Activated CD4-positive, alpha-beta T cell treated with anti-CD3 and anti-CD28 coated beads for 36 hours (primary cell): ENCODE data around the gene FAM24B. TPM values are rescaled to one million over a fixed set of nuclear protein-coding genes. Genes with fewer than 3 reads are reported as not detected.

Source experiments
- ATAC-seq: fragments of 200-7000 bp; cut with Tn5 transposase; one replicate; pipeline ENCODE4 v1.10.0; 2021; ENCODE audit warnings: mild to moderate bottlenecking, moderate library complexity
- CTCF ChIA-PET: fragments of 350-600 bp; sonication (Branson Sonifier 250); formaldehyde crosslinking; loops from one replicate; lab custom pipeline; 2021; ENCODE audit warnings: antibody characterized with exemption; lab: Charles Lee
- POLR2A ChIA-PET: fragments of 350-600 bp; sonication (Branson Sonifier 250); formaldehyde crosslinking; loops from one replicate; lab custom pipeline; 2021; ENCODE audit warnings: antibody characterized with exemption, inconsistent platforms; lab: Charles Lee
- DNase-seq: peaks from one replicate; pipeline ENCODE4 v3.0.0-alpha.2; 2020
- H3K27ac Mint-ChIP-seq: one replicate; pipeline ENCODE4 v1.8.0; 2021; ENCODE audit warnings: mixed read lengths
- H3K27me3 Mint-ChIP-seq: one replicate; pipeline ENCODE4 v1.8.0; 2021; ENCODE audit warnings: mixed read lengths
- H3K36me3 Mint-ChIP-seq: one replicate; pipeline ENCODE4 v1.8.0; 2021; ENCODE audit warnings: low read depth, mixed read lengths
- H3K4me1 Mint-ChIP-seq: one replicate; pipeline ENCODE4 v1.8.0; 2021; ENCODE audit warnings: mixed read lengths
- H3K4me3 Mint-ChIP-seq: one replicate; pipeline ENCODE4 v1.8.0; 2021; ENCODE audit warnings: mild to moderate bottlenecking, moderate library complexity, mixed read lengths
- H3K9me3 Mint-ChIP-seq: one replicate; pipeline ENCODE4 v1.8.0; 2021; ENCODE audit warnings: low read depth, mixed read lengths
- intact Hi-C, 2 experiments: fragments of 100-400 bp; cut with DNase I in 1 of 2; cut with micrococcal nuclease in 1 of 2; formaldehyde crosslinking; loops; one replicate each; pipeline versions ENCODE4 v1.14.2 to v1.15.1; 2022 to 2024; cut with DNase I, micrococcal nuclease
- total RNA-seq, 2 experiments: library from RNA; stranded (reverse); gene quantifications; one replicate each; pipeline ENCODE4 v1.2.3, GENCODE V29; 2021

FAM24B gene
- total RNA-seq, 2 experiments from 2014 or later, result 7.0 to 9.5 TPM

- CTCF ChIA-PET, result no interaction called here
- Mint-ChIP-seq H3K4me3 (no peak overlapping the region), H3K27ac (no peak overlapping the region), H3K36me3 (no peaks in the 10 kb centered on the region), H3K4me1 (no peaks in the 10 kb centered on the region), H3K27me3 (peaks cover 29% of the 10 kb centered on the region), H3K9me3 (no peaks in the 10 kb centered on the region)
- ATAC-seq, result no peak
- no peak for DNase-seq
- intact Hi-C loops, result no loop called here
- POLR2A ChIA-PET, result no interaction called here
These were observed 63.9 kb downstream of the FAM24B start for GRCh38 chr10:122815458-122815857.

DNA sequence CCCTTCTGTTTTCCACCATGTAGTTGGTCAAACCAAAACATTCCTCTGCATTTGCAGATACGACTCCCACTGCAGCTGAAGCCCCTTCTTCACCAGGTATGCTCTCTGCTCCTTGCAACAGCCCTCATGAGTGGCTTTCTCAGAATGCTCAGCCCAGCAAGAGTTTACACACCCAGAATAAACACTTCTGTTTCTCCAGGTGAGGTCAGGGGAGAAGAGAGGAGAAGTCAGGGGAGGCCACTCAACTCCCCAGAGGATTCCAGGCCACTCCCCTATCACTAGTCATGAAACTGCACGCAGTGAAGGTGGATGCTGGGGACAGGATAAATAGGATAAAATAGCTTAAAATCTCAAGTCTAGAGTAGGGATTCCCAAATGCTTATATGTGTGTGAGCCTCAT is 64.9 kb downstream of the FAM24B start:
- Mint-ChIP-seq H3K4me3 (no peak overlapping the region), H3K36me3 (no peaks in the 10 kb centered on the region), H3K27me3 (peaks cover 26% of the 10 kb centered on the region), H3K9me3 (no peaks in the 10 kb centered on the region), H3K27ac (no peak overlapping the region), H3K4me1 (no peaks in the 10 kb centered on the region)
- intact Hi-C loops, result no loop called here
- no peak for DNase-seq
- no peak for ATAC-seq
- ChIA-PET CTCF (no interaction called here), POLR2A (no interaction called here)

DNA sequence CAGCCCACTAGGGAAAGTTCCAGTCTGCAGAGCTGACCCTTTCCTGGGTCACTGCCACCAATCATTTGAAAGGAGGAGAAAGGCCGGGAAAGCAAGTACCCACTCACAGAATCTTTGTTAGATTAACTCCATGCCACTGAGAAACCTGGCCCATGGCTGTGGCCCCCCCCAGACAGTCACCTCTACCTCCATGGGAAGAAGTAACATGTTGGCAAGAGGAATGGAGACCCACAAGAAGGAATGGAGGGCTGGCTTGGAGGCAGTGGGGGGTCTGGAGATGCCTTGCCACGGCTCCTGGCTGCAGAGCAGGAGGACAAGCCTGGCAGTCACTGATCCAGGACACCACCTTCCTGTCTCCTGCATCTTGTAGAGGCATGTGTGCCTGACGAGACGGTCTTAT is 66.6 kb downstream of the FAM24B start:
- no peak for ATAC-seq
- DNase-seq, result no peak
- no peaks in the 10 kb centered on the region for H3K4me1 Mint-ChIP-seq
- no peak overlapping the region for H3K4me3 Mint-ChIP-seq
- H3K9me3 Mint-ChIP-seq, result no peaks in the 10 kb centered on the region
- no peak overlapping the region for H3K27ac Mint-ChIP-seq
- ChIA-PET POLR2A (no interaction called here), CTCF (no interaction called here)
- no peaks in the 10 kb centered on the region for H3K36me3 Mint-ChIP-seq
- intact Hi-C loops, result no loop called here
- peaks cover 15% of the 10 kb centered on the region for H3K27me3 Mint-ChIP-seq

DNA sequence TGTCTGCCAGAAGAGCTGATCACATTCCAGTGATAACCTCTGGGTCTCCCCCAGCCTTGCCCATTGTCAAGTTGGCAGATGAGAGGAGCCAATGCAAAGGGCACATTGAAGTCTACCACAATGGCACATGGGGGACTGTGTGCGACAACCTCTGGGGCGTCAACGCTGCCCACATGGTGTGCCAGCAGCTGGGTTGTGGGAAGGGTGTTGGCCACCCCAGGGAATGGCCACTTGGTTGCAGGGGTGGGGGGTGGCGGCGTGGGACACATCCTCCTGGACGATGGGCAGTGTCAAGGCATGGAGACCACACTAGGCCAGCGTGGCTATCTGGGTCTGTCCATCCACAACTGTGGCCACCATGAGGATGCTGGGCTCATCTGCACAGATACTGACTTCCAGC is 77.1 kb downstream of the FAM24B start:
- Mint-ChIP-seq H3K27me3 (peaks cover 6% of the 10 kb centered on the region), H3K4me1 (no peaks in the 10 kb centered on the region), H3K27ac (no peak overlapping the region), H3K9me3 (no peaks in the 10 kb centered on the region), H3K36me3 (no peaks in the 10 kb centered on the region), H3K4me3 (no peak overlapping the region)
- ATAC-seq (no peak), DNase-seq (no peak)
- ChIA-PET CTCF (no interaction called here), POLR2A (interaction anchor here (0.7 kb wide), 1 partner anchor 184 kb away, joined by 3 read pairs; no protein-coding TSS in a partner anchor)
- intact Hi-C loops, result no loop called here

Other genes with a start within 250 kb of the FAM24B start
- not detected for gene C10orf120, start 179.7 kb downstream of the FAM24B start, total RNA-seq
- gene CUZD1, start 33.7 kb downstream of the FAM24B start, total RNA-seq, result 1 to 10 TPM; 1.6 to 1.7 TPM
- gene FAM24A, start 31.0 kb upstream of the FAM24B start, total RNA-seq, result not detected
- 1 to 10 TPM; 8.6 to 9.0 TPM for gene C10orf88, start 74.6 kb upstream of the FAM24B start, total RNA-seq
- gene PSTK, start 100.8 kb upstream of the FAM24B start, total RNA-seq, result 1 to 10 TPM; 2.8 to 2.9 TPM
- 10 to 100 TPM in 1 of 2 experiments, 1 to 10 TPM in 1; 9.4 to 14.1 TPM for gene IKZF5, start 129.2 kb upstream of the FAM24B start, total RNA-seq
- gene ACADSB, start 129.4 kb upstream of the FAM24B start, total RNA-seq, result 10 to 100 TPM; 24.0 to 25.5 TPM